Fibroblast of the conjunctiva (primary cell): ENCODE measurements around the gene RFWD3.
A peak's percentile ranks its signal among the peaks of the same experiment; 100 is the strongest.
"Not testable (repeated sequence)": the region's sequence is repeated elsewhere in the genome, so short reads cannot be mapped to it uniquely, and the experiment has no call there.

ENCODE experiments used
- DNase-seq: peaks from one replicate; pipeline ENCODE4 v3.0.0-alpha.2; 2010; ENCODE audit warnings: low read depth

RFWD3 gene

DNA sequence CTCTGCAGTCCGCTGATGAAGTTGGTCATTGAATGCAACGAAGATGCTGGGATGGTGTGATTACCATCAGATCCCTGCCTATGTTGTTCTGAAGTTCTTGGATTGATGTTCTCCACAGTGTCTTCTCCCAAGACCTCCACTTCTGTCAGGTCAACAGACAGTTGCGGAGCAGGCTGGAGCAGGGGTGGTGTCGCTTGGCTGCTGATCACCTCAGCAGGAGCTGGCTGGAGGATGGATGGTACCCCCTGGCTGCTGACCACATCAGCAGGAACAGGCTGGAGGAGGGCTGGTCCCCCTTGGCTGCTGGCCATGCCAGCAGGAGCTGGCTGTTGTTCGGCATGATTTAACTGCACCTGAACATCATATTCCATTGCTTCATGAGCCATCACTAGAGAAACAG, 5.6 kb downstream of the RFWD3 start:
- no peak for DNase-seq

DNA sequence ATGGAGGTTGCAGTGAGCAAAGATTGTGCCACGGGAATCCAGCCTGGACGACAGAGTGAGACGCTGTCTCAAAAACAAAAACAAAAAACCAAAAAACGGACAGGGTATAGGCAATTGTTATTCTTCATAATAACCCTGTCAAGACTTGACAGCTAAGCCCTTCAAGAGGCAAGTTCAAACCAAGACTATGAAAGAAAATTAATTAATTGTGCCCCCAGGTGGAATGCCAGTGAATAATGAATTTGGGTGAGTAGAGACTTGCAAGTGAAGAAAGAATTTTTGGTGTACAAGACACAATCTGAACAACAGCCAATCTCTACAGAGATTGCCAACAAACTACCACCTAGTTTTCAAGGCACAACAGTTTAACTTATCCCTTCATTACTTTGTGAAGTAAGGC, 6.3 kb downstream of the RFWD3 start:
- DNase-seq, result no peak

DNA sequence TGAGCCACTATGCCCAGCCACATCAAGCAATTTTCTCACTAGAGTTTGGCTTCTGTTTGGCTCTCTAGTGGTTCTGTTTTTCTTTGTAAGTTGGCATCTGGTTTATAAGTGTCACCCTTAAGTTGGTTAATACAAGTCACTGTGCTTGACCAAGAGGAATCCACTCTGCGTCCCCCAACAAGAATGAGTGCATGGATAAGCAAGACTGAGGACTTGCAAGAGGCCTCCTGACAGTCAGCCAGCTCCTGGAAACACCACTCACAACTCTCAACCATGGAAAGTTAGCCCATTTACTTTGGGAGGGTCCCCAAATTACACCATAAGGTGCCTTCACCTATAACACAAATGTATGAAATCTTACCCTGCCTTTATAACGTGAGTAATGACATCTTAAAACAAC, 7.6 kb downstream of the RFWD3 start:
- no peak for DNase-seq

DNA sequence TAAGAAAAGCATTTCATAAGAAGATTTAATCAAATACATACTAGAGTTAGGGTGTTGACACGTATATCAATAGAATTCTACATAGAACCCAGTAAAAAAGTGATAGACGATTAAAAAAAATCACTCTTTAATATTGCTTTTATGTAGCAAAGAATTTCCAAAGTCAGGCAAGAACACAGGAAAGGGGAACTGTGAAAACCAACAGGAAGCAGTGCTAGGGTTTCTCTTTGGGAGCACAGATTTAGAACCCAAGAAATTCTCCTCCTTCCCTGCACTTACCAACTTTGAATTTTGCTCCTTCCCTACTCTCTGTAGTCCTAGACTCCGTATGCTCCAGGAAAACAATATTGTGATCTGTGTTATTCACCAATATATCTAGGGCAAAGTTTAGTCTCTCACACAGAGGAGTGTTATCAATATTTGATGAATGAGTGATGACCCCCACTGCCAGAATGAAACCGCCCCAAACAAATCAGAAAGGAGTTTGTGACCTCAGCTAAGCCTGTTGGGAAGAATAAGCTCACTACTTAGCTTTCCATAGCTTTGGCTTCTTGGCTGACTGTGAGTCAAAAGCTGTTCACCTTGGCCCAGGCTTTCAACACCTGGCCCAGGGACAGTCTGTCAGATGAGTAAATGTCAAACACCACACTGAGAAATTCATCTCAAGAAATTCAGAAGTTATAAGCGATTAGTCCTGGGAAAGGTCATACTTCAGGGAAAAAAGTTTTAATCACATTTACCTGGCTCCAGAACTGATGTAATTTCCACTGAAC, 8.6 kb downstream of the RFWD3 start:
- no peak for DNase-seq

DNA sequence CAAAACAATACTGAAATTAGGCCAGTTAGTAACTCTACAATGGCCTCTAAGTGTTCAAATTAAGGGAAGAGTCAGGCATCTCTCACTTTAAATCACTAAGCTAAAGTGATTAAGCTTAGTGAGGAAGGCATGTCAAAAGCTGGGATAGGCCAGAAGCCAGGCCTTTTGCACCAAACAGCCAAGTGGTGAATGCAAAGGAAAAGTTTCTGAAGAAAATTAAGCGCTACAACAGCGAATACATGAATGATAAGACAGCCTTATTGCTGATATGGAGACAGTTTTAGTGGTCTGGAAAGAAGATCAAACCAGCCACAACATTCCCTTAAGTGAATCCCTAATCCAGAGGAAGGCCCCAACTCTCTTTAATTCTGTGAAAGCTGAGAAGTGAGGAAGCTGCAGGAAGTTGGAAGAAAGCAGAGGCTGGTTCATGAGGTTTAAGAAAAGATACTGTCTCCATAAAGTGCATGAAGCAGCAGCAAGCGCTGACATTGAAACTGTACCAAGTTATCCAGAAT, 12.1 kb downstream of the RFWD3 start:
- no peak for DNase-seq

DNA sequence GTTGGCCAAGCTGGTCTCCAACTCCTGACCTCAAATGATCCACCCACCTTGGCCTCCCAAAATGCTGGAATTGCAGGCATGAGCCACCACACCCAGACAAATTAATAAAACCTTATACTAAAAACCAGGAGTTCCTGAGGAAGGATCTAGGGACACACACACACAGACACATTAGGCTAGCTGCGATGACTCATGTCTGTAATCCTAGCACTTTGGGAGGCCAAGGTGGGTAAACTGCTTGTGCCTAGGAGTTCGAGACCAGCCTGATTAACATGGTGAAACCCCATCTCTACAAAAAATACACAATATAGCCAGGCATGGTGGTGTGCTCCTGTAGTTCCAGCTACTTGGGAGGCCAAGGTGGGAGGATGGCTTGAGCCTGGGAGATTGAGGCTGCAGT, 13.8 kb downstream of the RFWD3 start:
- DNase-seq, result not testable (repeated sequence)

DNA sequence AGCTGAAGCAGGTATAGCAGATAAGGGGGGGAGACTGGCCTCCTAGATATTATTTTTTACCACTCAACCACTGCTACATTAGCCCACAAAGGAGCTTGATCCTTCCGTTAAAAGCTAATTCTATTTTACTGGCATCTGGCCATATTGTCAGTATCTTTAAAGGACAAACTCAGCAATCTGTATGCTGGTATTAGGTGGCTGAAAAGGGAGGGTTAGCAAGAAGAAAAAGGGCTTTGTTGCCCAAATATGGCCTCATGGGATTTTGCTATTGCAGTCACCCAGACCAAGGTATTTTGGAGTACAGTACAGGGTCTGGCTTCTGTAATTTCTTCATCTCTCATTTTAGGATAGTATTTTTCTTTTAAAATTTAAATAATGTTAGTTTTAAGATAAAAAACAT, 14.4 kb downstream of the RFWD3 start:
- no peak for DNase-seq

DNA sequence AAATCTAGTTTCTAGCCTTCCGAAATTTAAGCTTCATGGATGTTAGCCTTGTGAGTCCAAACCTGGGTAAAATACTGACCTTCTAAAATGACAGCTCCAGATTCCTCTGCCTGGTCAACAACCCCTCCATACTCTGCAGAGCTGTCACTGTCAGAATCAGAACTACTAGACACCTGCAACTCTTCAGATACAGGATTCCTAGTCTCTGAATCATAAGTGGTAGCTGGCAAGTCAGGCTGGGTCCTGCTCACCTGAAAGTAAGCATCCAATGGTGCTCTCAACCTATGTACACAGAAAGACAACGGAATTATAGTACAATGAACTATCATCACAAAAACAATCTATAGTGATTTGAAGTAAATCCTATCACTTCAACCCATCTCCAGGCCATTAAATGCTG, 14.8 kb downstream of the RFWD3 start:
- no peak for DNase-seq

DNA sequence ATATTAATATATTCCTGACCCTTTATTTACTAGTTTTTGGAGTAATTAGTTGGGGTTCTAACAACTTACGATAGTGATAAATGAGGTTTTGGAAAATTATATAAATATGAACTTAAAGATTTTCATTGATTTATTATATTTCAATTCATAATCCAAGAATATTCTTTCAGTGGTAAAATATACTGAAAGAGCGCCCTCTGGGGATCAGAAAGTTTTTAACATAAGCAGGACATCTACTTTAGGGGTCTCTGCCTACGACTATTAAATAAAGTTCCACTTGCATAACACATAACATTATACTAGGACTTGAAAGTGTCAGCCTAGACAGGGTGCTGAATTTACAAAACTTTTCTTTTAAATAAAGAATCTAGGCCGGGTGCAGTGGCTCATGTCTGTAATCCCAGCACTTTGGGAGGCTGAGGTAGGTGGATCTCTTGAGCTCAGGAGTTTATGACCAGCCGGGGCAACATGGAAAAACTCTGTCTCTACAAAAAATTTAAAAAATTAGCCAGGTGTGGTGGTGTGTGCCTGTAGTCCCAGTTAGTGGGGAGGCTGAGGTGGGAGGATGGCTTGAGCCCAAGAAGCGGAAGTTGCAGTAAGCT, 15.6 kb downstream of the RFWD3 start:
- DNase-seq, result no peak

DNA sequence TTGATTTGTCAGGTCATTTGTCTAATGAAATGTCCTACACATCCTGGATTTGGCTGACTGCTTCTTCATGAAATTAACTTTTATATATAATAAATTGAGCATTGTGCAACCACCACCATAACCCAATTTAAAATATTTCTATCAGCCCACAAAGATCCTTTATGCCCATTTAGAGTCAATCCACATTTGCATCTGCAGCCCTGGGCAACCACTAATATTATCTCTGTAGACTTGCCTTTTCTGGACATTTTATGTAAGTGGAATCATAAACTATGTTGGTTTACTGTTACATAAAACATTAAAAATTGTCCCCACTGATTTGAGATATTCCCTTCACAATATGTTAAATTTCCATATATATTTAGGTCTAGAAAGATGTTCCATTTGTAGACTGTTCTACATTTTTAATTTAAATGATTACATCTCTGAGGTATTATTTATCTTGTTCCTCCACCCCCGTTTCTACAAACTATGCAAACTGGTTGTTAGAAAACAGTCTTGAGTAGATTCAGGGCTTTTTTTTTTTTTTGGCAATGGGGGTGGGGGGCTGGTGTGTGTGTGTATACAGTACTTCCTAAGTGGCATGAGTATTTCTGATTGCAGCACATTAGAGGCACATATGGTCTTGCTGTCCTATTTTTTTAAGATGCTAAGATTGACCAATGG, 16.7 kb downstream of the RFWD3 start:
- no peak for DNase-seq

DNA sequence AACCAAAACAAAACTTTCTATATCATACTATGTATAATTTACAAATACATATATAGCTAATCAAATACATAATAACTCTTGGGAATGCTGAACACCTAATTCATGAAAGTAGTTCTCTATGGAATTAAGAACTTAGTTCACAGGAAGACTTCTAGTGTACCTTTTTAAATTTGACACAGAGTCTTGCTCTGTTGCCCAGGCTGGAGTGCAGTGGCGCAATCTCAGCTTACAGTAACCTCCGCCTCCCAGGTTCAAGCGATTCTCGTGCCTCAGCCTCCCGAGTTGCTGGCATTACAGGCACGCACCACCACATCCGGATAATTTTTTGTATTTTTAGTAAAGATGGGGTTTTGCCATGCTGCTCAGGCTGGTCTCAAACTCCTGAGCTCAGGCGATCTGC, 24.7 kb downstream of the RFWD3 start:
- DNase-seq, result no peak

DNA sequence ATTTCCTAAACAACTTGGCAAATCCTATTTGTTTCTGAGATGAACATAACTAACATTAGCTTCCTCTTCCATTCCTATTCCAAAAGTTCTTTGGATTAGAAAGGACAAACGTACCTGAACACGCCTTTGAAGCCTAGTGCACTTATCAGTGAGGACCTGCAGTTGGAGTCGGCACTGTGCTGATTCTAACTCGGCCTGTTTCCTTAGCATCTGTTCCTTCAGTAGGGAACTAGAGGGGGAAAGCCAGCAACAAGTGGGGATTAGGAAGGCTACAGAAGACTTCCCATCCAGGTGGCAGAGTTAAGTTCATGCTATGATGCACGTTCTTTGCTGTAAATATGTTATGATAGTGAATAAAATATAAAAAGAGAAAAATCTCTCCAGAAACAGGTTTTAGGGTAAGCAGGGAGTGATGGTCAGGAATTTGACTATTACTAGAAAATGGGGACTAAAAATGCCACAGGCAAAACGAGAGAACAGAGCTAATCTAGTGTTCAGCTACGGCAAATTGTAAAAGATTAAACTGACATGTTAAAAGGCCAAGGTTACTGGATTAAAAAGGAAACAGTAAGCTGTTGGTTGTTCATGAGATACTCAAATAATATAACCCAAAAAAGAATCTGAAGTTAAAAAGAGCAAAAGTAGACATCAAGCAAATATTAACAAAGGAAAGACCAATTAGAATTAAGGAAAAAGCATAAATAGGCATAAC, 28.8 kb downstream of the RFWD3 start:
- no peak for DNase-seq

DNA sequence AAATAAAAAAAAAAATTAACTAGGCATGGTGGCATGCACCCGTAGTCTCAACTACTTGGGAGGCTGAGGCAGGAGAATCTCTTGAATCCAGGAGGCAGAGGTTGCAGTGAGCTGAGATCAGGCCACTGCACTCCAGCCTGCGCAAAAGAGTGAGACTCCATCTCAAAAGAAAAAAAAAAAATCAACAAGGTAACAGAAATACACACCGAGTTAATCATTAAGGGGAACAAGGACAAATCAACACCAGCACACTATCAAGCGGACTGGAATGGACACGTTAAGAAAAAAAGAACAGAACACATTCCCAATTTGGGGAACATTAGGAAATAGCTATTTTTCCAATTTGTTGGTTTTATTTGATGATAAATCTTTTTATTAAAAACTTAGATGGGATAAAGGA, 31.4 kb downstream of the RFWD3 start:
- DNase-seq, result no peak

DNA sequence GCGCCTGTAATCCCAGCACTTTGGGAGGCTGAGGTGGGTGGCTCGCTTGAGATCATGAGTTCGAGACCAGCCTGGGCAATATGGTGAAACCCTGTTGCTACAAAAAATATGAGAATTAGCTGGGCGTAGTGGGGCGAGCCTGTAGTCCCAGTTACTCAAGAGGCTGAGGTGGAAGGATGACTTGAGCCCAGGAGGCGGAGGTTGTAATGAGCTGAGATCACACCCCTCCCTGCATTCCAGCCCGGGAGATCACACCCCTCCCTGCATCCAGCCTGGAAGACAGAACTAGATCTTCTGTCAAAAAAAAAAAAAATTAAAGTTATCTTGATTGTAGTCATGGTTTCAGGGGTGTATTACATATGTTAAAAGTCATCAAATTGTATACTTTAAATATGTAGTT, 33.0 kb downstream of the RFWD3 start:
- no peak for DNase-seq

DNA sequence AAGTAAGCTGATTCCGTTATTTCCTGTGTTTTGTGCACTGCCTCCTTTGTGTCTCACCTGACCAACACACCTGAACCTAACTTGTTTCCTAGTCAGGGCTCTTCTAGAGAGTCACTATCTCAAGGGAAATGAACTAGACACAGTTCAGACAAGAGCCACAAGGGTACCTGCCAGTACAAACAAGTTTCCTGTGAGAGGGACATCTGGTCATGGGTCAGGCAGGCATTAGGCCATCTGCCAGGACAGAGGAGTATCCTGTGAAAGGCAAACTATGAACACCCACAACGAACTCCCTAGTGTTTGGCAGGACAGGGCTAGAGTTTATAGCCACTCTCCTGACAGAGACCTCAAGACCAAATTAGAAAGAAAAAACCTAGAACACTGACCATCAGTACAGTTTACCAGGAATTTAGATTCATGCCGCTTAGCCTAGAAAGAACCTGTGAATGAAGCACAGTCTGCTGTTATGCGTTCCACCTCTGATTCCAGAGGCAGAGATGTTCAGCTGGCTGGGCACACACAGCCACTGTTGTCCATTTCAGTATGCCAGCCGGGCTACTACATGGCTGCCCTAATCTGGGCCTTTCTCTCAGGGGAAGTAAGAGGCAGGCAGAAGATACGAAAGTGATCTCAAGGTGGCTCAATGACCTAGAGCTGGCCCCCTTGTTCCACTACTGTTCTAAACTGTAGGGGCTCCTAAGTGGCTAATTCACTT, 39.0 kb downstream of the RFWD3 start:
- no peak for DNase-seq

DNA sequence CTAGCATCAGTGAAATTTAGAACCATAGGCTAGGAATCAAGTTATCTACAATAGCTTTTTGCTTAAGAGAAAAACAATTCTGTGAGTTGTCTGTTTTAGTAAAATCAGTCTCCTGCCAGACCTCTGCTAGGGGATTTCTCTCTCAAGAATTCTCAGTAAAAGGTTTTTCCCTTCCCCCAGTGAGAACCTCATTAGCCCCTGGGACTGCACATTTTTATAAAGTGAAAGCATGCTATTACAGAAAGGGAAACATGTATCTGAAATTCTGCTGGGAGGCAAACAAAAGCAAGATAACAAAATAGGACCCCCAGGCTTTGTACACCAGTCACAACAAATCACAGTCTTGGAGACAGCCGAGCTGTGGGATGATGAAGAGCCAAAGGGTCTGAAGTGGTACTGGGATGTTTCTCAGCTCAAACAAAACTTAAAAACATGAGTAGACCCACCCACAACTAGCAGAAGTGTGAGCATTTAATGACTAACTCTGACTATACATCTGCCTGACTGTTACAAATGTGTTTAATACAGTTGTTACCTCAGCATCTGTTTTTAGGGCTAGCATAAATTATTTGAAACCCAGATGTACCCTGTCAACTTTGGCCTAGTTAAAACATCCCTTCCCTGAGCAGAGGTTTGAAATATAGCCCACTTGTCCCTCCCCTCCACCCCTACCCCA, 39.8 kb downstream of the RFWD3 start:
- no peak for DNase-seq

DNA sequence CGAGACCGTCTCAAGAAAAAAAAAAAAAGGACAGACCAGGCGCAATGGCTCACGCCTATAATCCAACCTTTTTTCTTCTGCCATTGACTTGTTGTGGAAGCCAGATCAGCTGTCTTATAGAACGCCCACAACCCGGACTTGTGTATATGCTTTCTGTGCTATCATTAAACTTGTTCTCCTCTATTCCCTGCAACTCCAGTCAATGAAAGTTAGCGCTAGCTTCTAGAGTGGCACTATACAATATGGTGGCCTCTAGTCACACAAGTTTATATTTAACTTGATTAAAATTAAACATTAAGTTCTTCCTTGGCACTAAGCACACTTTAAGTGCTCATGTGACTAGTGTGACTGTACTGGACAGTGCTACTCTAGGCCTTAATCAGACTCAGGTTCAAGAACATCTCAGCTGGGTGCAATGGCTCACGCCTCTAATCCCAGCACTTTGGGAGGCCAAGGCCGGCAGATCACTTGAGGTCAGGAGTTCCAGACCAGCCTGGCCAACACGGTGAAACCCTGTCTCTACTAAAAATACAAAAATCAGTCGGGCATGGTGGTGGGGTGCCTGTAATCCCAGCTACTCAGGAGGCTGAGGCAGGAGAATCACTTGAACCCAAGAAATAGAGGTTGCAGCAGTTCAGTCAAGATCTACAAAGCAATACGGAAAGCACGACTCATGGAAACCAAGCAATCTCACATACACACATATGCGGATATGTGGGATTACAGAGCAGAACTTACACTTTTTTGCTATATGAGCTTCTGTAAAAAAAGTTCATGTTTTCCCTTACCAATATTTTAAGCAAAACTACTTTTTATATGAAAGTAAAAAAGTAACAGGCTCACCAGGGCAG, 41.0 kb downstream of the RFWD3 start:
- no peak for DNase-seq

DNA sequence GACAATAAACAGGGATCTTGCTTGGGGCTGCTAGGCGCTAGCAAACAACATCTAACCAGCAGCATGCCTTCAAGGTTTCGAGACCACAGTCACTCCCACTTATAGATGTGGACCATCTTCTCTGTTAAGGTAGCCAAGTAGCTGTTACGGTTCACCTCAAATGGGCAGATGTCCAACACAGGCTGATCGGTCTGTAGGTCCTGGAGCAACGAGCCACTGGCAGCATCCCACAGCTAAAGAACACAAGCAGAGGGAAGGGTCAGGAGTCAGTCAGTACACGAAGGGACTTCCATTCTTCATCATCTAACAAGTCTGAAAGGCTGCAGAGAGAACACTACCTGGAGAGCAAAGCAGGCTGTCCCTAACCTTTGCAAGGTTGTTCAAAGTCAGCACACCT, 42.8 kb downstream of the RFWD3 start:
- no peak for DNase-seq

DNA sequence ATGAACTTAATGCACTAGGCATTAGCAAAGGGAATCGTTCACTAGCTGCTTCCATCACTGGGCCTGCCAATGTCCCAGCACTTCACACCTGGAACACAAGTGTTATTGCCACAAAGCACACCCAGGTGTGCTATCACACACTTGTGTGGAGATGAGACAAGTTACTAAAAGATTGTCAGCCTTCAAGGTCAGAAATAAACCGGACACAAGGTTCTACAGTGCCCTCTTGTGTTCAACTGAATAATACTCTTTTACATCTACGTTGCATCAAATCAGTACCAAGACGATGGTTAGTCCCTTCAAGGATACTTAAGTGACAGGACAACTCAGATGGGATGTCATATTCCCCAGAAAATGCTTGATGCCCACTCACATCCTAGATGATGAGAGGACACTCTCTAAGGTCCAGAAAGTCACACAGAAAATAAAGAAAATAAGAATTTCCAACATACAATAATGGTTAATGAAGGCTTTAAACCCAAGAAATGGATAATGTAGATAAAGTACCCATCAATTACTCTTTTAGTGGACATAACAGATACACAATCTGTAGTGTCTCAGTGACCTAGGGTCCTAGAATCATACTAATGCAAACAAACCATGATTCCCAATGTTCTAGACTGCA, 43.4 kb downstream of the RFWD3 start:
- DNase-seq, result peak; percentile 49

DNA sequence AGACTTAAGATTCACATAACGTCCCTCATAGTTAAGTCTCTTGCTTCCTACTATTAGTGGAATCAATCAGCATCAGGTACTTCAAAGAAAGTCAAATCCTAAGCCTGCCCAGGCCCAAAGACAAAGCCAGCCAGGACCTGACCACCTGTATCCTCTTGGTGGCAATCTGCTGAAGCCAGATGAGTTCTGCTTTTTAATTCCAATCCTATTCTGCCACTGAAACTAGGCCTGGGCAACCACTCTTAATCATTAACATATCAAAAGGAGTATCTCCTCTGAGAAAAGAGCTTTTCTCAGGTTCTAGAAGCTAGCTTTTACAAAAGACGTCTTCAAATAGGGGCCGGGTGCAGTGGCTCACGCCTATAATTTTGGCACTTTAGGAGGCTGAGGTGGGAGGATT, 44.7 kb downstream of the RFWD3 start:
- no peak for DNase-seq
